Measurements from ENCODE around the gene TXNDC5. TPM values are rescaled to one million over a fixed set of nuclear protein-coding genes. Genes with fewer than 3 reads are reported as not detected.

TXNDC5 gene
- total RNA-seq, 6 donors from 2014 or later, result 52.4 to 177 (median 132) TPM

DNA sequence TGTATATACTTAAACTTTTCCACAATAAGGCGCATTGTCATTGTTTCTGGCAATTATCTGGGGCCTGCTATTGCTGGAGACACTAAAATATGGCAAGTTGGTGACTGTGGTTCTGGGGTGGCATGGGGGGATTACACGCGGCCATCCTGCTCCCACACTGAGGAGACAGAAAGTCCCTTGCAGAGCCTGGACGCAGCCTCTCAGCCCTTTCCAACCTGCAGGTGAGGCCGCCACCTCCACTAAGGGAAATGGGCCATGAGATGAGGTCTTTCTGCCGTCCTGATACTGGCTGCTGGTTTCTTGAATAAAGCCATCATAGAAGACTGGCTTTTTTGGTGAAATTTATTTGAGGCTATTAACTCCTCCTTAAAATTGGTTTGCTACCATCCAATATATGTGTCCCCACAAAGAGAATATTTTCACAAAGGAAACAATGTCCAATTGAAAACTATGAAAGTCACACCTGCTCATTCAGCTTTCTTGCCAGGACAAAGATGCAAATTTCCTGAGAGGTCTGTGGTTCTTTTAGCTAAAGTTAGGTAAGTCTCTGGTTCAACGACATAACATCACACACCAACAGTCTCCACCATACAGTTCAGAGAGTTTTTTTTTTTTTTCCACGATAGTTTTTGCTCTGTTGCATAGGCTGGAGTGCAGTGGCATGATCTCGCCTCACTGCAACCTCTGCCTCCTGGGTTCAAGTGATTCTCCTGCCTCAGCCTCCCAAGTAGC is 13.0 kb downstream of the TXNDC5 start:
- 90 to 94% methylated on average over 9 of the region's 9 CpGs for WGBS, 2 donors
- ATAC-seq (ENCODE audit: low FRiP score in 2 of 2) (no peak), DNase-seq (no peak)
- TF ChIP-seq POLR2A (IDR thresholded peaks at IDR 0.05) (no peak), CTCF (IDR thresholded peaks at IDR 0.05) (no peak), EP300 (IDR thresholded peaks at IDR 0.05) (no peak), POLR2AphosphoS5 (IDR thresholded peaks at IDR 0.05) (no peak)
- Histone ChIP-seq H3K27ac (no peak overlapping the region), H3K4me3 (no peak overlapping the region), H3K36me3 (peaks cover 16 to 99% (median 81%) of the 10 kb centered on the region in 4 donors), H3K27me3 (no peaks in the 10 kb centered on the region), H3K4me1 (no peaks in the 10 kb centered on the region), H3K9me3 (no peaks in the 10 kb centered on the region)

DNA sequence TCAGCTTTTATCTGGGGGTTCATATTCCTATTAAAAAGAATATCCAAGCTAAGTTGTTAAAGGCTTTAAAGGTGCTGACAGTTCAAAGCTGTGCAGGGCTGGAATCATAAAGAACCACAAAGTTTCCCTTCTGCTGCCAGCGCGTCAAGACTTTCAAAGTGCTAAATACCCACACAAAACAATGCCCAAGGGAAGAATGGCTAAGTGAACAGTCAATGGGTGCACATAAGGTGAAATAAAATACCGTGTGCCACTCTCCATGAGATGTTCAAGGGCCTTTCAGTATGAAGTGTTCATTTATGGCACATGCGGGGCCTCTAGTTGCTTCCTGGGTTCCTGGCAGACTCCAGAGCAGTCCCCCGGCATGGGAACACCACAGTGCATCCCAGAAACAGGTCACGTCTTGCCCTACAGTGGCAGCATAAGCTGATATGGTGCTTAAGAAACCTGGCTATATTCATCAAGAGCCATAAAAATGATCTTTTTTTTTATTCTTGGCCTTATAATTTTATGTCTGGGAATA is 14.1 kb downstream of the TXNDC5 start:
- ATAC-seq (ENCODE audit: low FRiP score in 2 of 2) (no peak), DNase-seq (no peak)
- TF ChIP-seq POLR2AphosphoS5 (IDR thresholded peaks at IDR 0.05), result no peak
- no peak for TF ChIP-seq EP300 (IDR thresholded peaks at IDR 0.05)
- no peak for TF ChIP-seq POLR2A (IDR thresholded peaks at IDR 0.05)
- no peak for TF ChIP-seq CTCF (IDR thresholded peaks at IDR 0.05)
- H3K27ac ChIP-seq, result no peak overlapping the region
- H3K36me3 ChIP-seq, result peaks cover 11 to 99% (median 79%) of the 10 kb centered on the region in 4 donors
- WGBS, 2 donors, result 89 to 90% methylated on average over 6 of the region's 6 CpGs
- H3K9me3 ChIP-seq, result no peaks in the 10 kb centered on the region
- H3K4me3 ChIP-seq, result no peak overlapping the region
- H3K27me3 ChIP-seq, result no peaks in the 10 kb centered on the region
- H3K4me1 ChIP-seq, result no peaks in the 10 kb centered on the region

DNA sequence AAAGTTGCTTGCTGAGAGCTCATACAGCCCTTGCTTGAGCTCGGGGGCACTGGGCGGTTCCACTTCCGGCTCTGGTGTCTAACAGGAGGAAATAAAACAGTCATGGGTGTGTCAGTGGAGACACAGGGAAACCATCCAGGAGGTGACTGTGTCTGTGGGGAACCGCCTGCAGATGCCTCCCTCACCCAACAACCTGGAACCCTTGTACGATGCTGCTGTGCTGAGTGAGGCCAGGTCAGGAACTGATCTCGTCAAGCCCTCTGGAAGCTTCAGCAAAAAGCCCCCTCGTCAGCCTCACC is 15.5 kb downstream of the TXNDC5 start:
- Histone ChIP-seq H3K9me3 (no peaks in the 10 kb centered on the region), H3K4me3 (no peak overlapping the region), H3K36me3 (peaks cover 11 to 99% (median 79%) of the 10 kb centered on the region in 4 donors), H3K4me1 (no peaks in the 10 kb centered on the region), H3K27me3 (no peaks in the 10 kb centered on the region), H3K27ac (no peak overlapping the region)
- TF ChIP-seq POLR2A (IDR thresholded peaks at IDR 0.05) (no peak), CTCF (IDR thresholded peaks at IDR 0.05) (no peak), POLR2AphosphoS5 (IDR thresholded peaks at IDR 0.05) (no peak), EP300 (IDR thresholded peaks at IDR 0.05) (no peak)
- DNase-seq (no peak), ATAC-seq (ENCODE audit: low FRiP score in 2 of 2) (no peak)
- 83 to 85% methylated on average over 3 to 7 of the region's 7 CpGs for WGBS, 2 donors

- Histone ChIP-seq H3K27ac (no peak overlapping the region), H3K27me3 (no peaks in the 10 kb centered on the region), H3K36me3 (peaks cover 11 to 99% (median 81%) of the 10 kb centered on the region in 4 donors), H3K9me3 (no peaks in the 10 kb centered on the region), H3K4me3 (no peak overlapping the region), H3K4me1 (no peaks in the 10 kb centered on the region)
- ATAC-seq (ENCODE audit: low FRiP score in 2 of 2), result no peak
- no peak for TF ChIP-seq CTCF (IDR thresholded peaks at IDR 0.05)
- TF ChIP-seq EP300 (IDR thresholded peaks at IDR 0.05), result no peak
- no peak for TF ChIP-seq POLR2A (IDR thresholded peaks at IDR 0.05)
- no peak for TF ChIP-seq POLR2AphosphoS5 (IDR thresholded peaks at IDR 0.05)
- 78 to 81% methylated on average over 12 to 13 of the region's 13 CpGs for WGBS, 2 donors
- DNase-seq, result no peak
Measured at GRCh38 chr6:7894262-7895124, 16.1 kb downstream of the TXNDC5 start.

Measured in upper lobe of left lung (tissue), 6 donors.